Erythroblast (primary cell): ENCODE measurements around the gene TMEM209.

ENCODE experiments used
- GATA1 ChIP-seq: IDR thresholded peaks from 2 replicates; pipeline ENCODE4 v1.6.1; 2011; ENCODE audit warnings: low read depth, mild to moderate bottlenecking, control low read depth, low read length, moderate library complexity
- POLR2A ChIP-seq: IDR thresholded peaks from 2 replicates; pipeline ENCODE4 v1.6.1; 2011; ENCODE audit warnings: mild to moderate bottlenecking, low read length

- no peak for TF ChIP-seq POLR2A
- TF ChIP-seq GATA1: no peak
Measured at GRCh38 chr7:130114776-130115175, 90.4 kb downstream of the TMEM209 start.
